GM15510 (cell line): ENCODE results near the gene TLCD4.

Experiments
- POLR2A ChIP-seq: IDR thresholded peaks from 3 replicates; pipeline ENCODE4 v1.6.1; 2011; ENCODE audit warnings: borderline replicate concordance; ENCODE audit not compliant: insufficient read length; ENCODE audit errors: extremely low read depth

The TLCD4 gene

GRCh38 chr1:95124342-95124741, 7.2 kb downstream of the TLCD4 start:
- TF ChIP-seq POLR2A = no peak

- TF ChIP-seq POLR2A = no peak
These were observed 9.2 kb downstream of the TLCD4 start for GRCh38 chr1:95126366-95126765.

- no peak for TF ChIP-seq POLR2A
These were observed 9.7 kb downstream of the TLCD4 start for GRCh38 chr1:95126846-95127245.

GRCh38 chr1:95127380-95127779, 10.2 kb downstream of the TLCD4 start:
- TF ChIP-seq POLR2A = no peak

- no peak for TF ChIP-seq POLR2A
These were observed 15.6 kb downstream of the TLCD4 start for GRCh38 chr1:95132762-95133161.

- no peak for TF ChIP-seq POLR2A
These were observed 16.5 kb downstream of the TLCD4 start for GRCh38 chr1:95133687-95134086.

- no peak for TF ChIP-seq POLR2A
These were observed 21.1 kb downstream of the TLCD4 start for GRCh38 chr1:95138223-95138622.

- TF ChIP-seq POLR2A = no peak
These were observed 21.9 kb downstream of the TLCD4 start for GRCh38 chr1:95139039-95139438.

- no peak for TF ChIP-seq POLR2A
These were observed 23.6 kb downstream of the TLCD4 start for GRCh38 chr1:95140791-95141190.

- no peak for TF ChIP-seq POLR2A
These were observed 28.3 kb downstream of the TLCD4 start for GRCh38 chr1:95145493-95145892.

- TF ChIP-seq POLR2A = no peak
These were observed 29.5 kb downstream of the TLCD4 start for GRCh38 chr1:95146637-95147036.

GRCh38 chr1:95154096-95154495, 36.9 kb downstream of the TLCD4 start:
- TF ChIP-seq POLR2A = no peak
